Measurements from ENCODE around the gene SEL1L.

DNA sequence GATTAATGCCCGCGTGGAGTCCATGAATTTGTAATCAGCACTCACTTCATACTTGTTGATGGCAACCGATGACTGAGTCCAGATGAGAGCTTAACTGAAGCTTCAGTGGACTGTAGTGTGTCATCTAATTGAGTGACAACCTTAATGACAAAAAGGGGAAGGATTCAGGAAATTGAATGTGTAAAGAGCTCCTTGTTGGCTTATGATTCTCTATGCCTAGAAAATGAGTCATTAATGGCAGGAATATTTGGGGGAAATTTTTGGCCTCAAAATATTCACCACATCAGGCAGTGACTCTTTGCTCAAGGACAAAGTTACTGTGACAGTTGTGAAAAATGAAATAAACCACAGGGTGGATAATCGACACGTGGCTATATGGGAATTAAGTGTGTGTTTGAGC is 78.3 kb downstream of the SEL1L start:
- no peak for TF ChIP-seq CTCF (IDR thresholded peaks at IDR 0.05)
- no peak for TF ChIP-seq POLR2A (IDR thresholded peaks at IDR 0.05)

All from lower leg skin (tissue), 3 donors.